ENCODE results near the gene LIN28A. TPM values are rescaled to one million over a fixed set of nuclear protein-coding genes. Genes with fewer than 3 reads are reported as not detected.

The LIN28A gene
- total RNA-seq, 4 donors from 2014 or later, result not detected

- Histone ChIP-seq H3K27ac (no peak overlapping the region), H3K9me3 (no peaks in the 10 kb centered on the region), H3K4me3 (no peak overlapping the region), H3K36me3 (no peaks in the 10 kb centered on the region), H3K4me1 (no peaks in the 10 kb centered on the region), H3K27me3 (peaks cover 51% of the 10 kb centered on the region)
- 65 to 67% methylated on average over 3 of the region's 3 CpGs for WGBS, 2 donors (ENCODE audit: low coverage in 1 of 2)
- TF ChIP-seq POLR2AphosphoS5 (IDR thresholded peaks at IDR 0.05) (no peak), CTCF (IDR thresholded peaks at IDR 0.05) (no peak), POLR2A (IDR thresholded peaks at IDR 0.05) (no peak), EP300 (IDR thresholded peaks at IDR 0.05) (no peak)
- ATAC-seq, result no peak
These were observed 8.7 kb upstream of the LIN28A start for GRCh38 chr1:26401891-26402290.

- ATAC-seq, result no peak
- H3K36me3 ChIP-seq, result no peaks in the 10 kb centered on the region
- no peaks in the 10 kb centered on the region for H3K4me1 ChIP-seq
- no peak overlapping the region for H3K4me3 ChIP-seq
- peaks cover 51% of the 10 kb centered on the region for H3K27me3 ChIP-seq
- TF ChIP-seq POLR2AphosphoS5 (IDR thresholded peaks at IDR 0.05), result no peak
- no peak for TF ChIP-seq EP300 (IDR thresholded peaks at IDR 0.05)
- no peak for TF ChIP-seq POLR2A (IDR thresholded peaks at IDR 0.05)
- TF ChIP-seq CTCF (IDR thresholded peaks at IDR 0.05), result no peak
- WGBS, 2 donors (ENCODE audit: low coverage in 1 of 2), result 11 to 15% methylated on average over 3 of the region's 4 CpGs
- H3K27ac ChIP-seq, result no peak overlapping the region
- no peaks in the 10 kb centered on the region for H3K9me3 ChIP-seq
These were observed 7.0 kb upstream of the LIN28A start for GRCh38 chr1:26403656-26404055.

- TF ChIP-seq POLR2AphosphoS5 (IDR thresholded peaks at IDR 0.05) (no peak), POLR2A (IDR thresholded peaks at IDR 0.05) (no peak), EP300 (IDR thresholded peaks at IDR 0.05) (no peak), CTCF (IDR thresholded peaks at IDR 0.05) (no peak)
These were observed 6.0 kb upstream of the LIN28A start for GRCh38 chr1:26404641-26405040.

GRCh38 chr1:26405281-26405915 is 5.2 kb upstream of the LIN28A start:
- 72 to 76% methylated on average over 3 to 7 of the region's 7 CpGs for WGBS, 2 donors (ENCODE audit: low coverage in 1 of 2)
- ATAC-seq, result no peak
- Histone ChIP-seq H3K4me1 (no peaks in the 10 kb centered on the region), H3K36me3 (no peaks in the 10 kb centered on the region), H3K9me3 (no peaks in the 10 kb centered on the region), H3K27me3 (peaks cover 64% of the 10 kb centered on the region), H3K27ac (no peak overlapping the region), H3K4me3 (no peak overlapping the region)
- TF ChIP-seq POLR2A (IDR thresholded peaks at IDR 0.05), result no peak
- TF ChIP-seq CTCF (IDR thresholded peaks at IDR 0.05), result no peak
- no peak for TF ChIP-seq EP300 (IDR thresholded peaks at IDR 0.05)

More at GRCh38 chr1:26404641-26405040, 6.0 kb upstream of the LIN28A start:
- H3K4me3 ChIP-seq, result no peak overlapping the region
- WGBS, 2 donors (ENCODE audit: low coverage in 1 of 2), result 86% methylated on average over 1 to 2 of the region's 2 CpGs
- H3K27ac ChIP-seq, result no peak overlapping the region
- H3K4me1 ChIP-seq, result no peaks in the 10 kb centered on the region
- no peaks in the 10 kb centered on the region for H3K36me3 ChIP-seq
- peaks cover 60% of the 10 kb centered on the region for H3K27me3 ChIP-seq
- H3K9me3 ChIP-seq, result no peaks in the 10 kb centered on the region
- no peak for ATAC-seq

GRCh38 chr1:26408604-26409003 is 2.0 kb upstream of the LIN28A start:
- peaks cover 68% of the 10 kb centered on the region for H3K27me3 ChIP-seq
- WGBS, 2 donors (ENCODE audit: low coverage in 1 of 2), result 0% methylated on average over 2 to 12 of the region's 12 CpGs

More at GRCh38 chr1:26408604-26409003, 2.0 kb upstream of the LIN28A start:
- ATAC-seq, result peak; percentile 77
- H3K4me1 ChIP-seq, result no peaks in the 10 kb centered on the region
- no peak overlapping the region for H3K27ac ChIP-seq
- TF ChIP-seq EP300 (IDR thresholded peaks at IDR 0.05), result no peak
- TF ChIP-seq POLR2A (IDR thresholded peaks at IDR 0.05), result no peak
- no peak for TF ChIP-seq CTCF (IDR thresholded peaks at IDR 0.05)
- no peak for TF ChIP-seq POLR2AphosphoS5 (IDR thresholded peaks at IDR 0.05)
- no peak overlapping the region for H3K4me3 ChIP-seq
- H3K36me3 ChIP-seq, result no peaks in the 10 kb centered on the region
- peaks cover 0 to 4% (median 0%) of the 10 kb centered on the region in 3 donors for H3K9me3 ChIP-seq

All from gastroesophageal sphincter (tissue), 4 donors.